ENCODE measurements around the gene SASH3. TPM values are rescaled to one million over a fixed set of nuclear protein-coding genes. Genes with fewer than 3 reads are reported as not detected.

The SASH3 gene
- total RNA-seq, 2 donors from 2014 or later: 243 to 317 TPM

DNA sequence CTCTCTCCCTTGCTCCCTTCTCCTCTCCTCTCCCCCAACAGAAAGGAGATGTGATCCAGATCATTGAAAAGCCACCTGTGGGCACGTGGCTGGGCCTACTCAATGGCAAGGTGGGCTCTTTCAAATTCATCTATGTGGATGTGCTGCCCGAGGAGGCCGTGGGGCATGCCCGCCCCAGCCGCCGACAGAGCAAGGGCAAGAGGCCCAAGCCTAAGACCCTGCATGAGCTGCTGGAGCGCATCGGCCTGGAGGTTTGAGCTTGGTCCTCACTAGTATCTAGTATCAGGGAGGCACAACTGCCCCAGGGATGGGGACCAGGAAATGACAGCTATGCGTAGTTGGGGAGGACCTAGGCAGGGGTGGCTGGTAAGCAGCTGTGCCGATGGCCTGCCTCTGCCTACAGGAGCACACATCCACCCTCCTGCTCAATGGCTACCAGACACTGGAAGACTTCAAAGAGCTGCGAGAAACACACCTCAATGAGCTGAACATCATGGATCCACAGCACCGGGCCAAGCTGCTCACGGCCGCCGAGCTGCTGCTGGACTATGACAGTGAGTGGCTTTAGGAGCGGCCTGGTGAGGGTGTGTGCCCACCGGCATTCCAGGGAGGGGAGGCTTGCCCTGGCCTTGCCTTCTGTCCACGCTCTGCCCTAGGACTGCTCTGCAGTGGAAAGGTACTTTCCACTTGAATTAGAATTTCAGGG lies 13.0 kb downstream of the SASH3 start:
- H3K36me3 Mint-ChIP-seq: no peaks in the 10 kb centered on the region
- no peak for ATAC-seq
- no peak overlapping the region for H3K4me3 Mint-ChIP-seq
- no peaks in the 10 kb centered on the region for H3K27me3 Mint-ChIP-seq
- H3K4me1 Mint-ChIP-seq (ENCODE audit: low read depth in 2 of 2): peaks cover 9 to 17% of the 10 kb centered on the region in 2 donors
- no peak for DNase-seq (ENCODE audit: low spot score)
- no peaks in the 10 kb centered on the region for H3K9me3 Mint-ChIP-seq
- H3K27ac Mint-ChIP-seq: peak overlapping the region in 1 of 2 donors; percentile 19

DNA sequence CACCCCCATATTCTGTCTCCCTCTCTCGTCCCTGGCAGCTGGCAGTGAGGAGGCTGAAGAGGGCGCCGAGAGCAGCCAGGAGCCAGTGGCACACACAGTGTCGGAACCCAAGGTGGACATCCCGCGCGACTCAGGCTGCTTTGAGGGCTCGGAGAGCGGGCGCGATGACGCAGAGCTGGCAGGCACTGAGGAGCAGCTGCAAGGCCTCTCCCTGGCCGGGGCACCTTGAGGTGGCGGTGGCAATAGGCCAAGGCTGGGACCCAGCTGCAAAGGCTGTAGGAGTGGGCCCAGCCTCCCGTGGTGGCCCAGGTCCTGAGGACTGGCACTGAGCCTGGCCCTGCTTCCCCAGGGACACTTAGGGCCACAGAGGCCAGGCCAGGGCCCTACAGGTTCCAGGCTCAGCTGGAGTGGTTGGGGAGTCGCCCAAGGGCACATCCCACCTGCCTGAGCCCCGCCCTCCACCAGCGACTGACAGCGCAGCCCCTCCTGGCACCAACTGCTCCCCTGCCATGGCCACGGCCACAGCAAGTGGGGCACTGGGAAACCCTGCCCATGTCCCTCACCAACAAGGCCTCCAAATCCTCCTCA lies 13.9 kb downstream of the SASH3 start:
- DNase-seq (ENCODE audit: low spot score) (no peak), ATAC-seq (peak in 1 of 2 donors; percentile 4)
- Mint-ChIP-seq H3K27ac (peak overlapping the region in 1 of 2 donors; percentile 59), H3K27me3 (no peaks in the 10 kb centered on the region), H3K4me3 (no peak overlapping the region), H3K36me3 (no peaks in the 10 kb centered on the region), H3K9me3 (no peaks in the 10 kb centered on the region), H3K4me1 (ENCODE audit: low read depth in 2 of 2) (peaks cover 4 to 22% of the 10 kb centered on the region in 2 donors)

DNA sequence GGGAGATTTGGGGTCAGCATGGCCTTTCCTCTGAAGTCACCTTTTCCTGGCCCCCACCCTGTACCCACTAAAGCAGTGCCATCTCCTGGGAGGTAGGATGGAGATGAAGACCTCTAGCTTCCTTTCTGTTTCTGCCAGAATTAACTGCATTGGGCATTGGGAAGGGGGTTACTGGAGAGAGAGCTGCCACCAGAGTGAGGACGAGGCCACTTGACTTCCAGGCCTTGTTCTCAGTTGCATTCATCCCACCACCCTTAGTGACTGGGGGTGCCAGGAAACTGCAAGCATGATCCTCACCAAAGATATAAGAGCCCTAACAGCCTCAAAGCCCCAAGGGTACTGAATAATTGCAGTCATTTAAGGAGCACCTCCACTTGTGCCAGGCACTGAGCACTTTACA lies 15.8 kb downstream of the SASH3 start:
- no peaks in the 10 kb centered on the region for H3K27me3 Mint-ChIP-seq
- peak overlapping the region in 1 of 2 donors; percentile 59 for H3K27ac Mint-ChIP-seq

DNA sequence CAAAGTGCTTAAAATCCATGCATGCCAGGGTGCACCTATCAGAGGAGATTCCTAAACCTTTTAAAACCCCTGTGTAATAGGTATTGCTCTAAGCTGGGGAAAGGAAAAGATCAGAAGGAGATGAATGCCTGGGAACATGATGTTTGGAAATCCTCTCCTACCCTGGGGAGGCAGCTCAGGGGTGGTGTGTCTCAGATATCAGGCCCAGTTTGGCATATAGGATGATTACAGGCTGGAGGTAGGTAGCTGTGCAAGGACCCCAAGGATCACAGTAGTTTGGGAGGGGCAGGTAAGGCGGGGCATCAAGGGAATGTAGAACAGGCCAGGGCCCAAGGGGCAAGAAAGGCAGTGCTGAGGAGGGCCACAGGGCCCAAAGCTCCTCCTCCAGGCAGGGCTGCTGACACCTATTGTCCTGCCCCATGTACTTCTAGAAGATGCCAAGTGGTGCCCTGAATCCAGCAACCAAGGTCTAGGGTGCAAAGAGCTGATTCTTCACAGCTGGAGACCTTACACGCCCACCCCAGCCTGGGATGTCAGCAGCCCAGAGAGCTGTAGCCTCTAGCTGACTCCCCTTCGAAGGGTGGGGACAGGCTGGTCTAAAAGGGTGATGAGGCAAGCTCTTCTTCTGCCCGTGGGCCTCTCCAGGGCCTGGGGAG lies 17.6 kb downstream of the SASH3 start:
- Mint-ChIP-seq H3K27ac (peak overlapping the region in 1 of 2 donors; percentile 24), H3K9me3 (no peaks in the 10 kb centered on the region), H3K4me1 (ENCODE audit: low read depth in 2 of 2) (peaks cover 10 to 25% of the 10 kb centered on the region in 2 donors), H3K36me3 (no peaks in the 10 kb centered on the region), H3K4me3 (no peak overlapping the region), H3K27me3 (no peaks in the 10 kb centered on the region)
- ATAC-seq: no peak
- no peak for DNase-seq (ENCODE audit: low spot score)

More for the DNA sequence above, 15.8 kb downstream of the SASH3 start:
- no peak for DNase-seq (ENCODE audit: low spot score)
- Mint-ChIP-seq H3K4me1 (ENCODE audit: low read depth in 2 of 2) (peaks cover 10 to 28% of the 10 kb centered on the region in 2 donors), H3K4me3 (no peak overlapping the region), H3K36me3 (no peaks in the 10 kb centered on the region), H3K9me3 (no peaks in the 10 kb centered on the region)
- no peak for ATAC-seq

DNA sequence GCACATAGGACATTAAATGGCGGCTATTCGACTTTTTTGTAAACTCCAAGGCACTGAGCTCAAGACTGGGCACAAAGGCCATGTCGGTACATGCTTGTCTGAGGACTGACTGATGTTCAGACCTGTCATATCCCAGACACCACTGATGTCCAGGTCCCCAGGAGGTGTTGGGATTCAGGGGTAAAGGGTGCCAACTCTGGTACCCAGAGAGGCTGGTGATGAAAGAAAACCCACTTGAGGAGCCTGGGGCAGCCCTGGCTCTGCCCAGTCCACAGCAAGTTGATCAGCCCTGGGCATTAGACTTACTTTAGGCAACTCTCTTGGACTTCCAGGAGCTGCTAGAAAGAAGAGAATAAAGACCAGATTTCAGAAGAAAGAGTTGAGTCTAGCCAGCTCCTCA lies 18.7 kb downstream of the SASH3 start:
- Mint-ChIP-seq H3K9me3 (no peaks in the 10 kb centered on the region), H3K4me1 (ENCODE audit: low read depth in 2 of 2) (peaks cover 10 to 26% of the 10 kb centered on the region in 2 donors), H3K27me3 (no peaks in the 10 kb centered on the region), H3K4me3 (no peak overlapping the region), H3K36me3 (no peaks in the 10 kb centered on the region), H3K27ac (peak overlapping the region; percentile 24 to 40)
- ATAC-seq: no peak
- DNase-seq (ENCODE audit: low spot score): no peak

DNA sequence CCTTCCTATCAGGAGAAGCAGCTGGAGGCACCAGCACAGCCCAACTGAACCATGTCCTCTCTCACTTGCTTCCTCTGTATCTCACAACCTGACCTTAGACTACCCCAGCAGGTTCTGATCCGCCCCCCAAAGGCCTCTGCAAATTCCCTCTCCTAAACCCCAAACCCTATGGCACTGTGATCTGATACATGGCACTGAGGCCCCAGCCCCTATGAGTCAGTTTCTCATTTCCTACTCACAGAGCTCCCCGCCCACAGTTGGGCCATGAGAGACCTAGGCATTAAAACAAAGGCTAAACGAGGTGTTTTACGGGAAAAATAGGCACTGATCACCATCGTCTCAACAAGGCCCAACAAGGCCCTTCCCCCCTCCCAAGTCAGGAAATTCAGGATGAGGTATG lies 19.1 kb downstream of the SASH3 start:
- no peak overlapping the region for H3K4me3 Mint-ChIP-seq
- no peaks in the 10 kb centered on the region for H3K36me3 Mint-ChIP-seq
- H3K27ac Mint-ChIP-seq: peak overlapping the region in 1 of 2 donors; percentile 24
- DNase-seq (ENCODE audit: low spot score) (no peak), ATAC-seq (peak in 1 of 2 donors; percentile 48)
- H3K27me3 Mint-ChIP-seq: no peaks in the 10 kb centered on the region
- H3K9me3 Mint-ChIP-seq: no peaks in the 10 kb centered on the region
- peaks cover 10 to 28% of the 10 kb centered on the region in 2 donors for H3K4me1 Mint-ChIP-seq (ENCODE audit: low read depth in 2 of 2)

DNA sequence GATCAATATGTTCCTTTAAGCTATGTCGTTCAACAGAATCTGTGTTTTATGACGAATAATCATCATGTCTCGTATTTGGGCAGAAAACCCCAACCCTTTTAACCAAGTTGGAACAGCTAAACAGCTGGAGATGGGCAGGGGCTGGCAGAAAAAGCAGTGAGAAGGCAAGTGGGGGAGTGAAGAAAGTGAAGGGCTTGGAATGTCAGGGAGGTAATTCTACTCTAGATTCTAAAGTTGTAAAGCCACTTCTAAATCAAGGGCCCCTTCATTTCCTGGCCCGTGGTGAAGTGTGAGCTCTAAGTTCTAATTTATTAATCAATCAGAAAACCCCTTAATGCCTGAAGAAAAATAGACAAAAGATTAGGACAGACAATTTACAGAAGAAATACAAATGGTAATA lies 20.4 kb downstream of the SASH3 start:
- no peaks in the 10 kb centered on the region for H3K36me3 Mint-ChIP-seq
- peaks cover 10 to 25% of the 10 kb centered on the region in 2 donors for H3K4me1 Mint-ChIP-seq (ENCODE audit: low read depth in 2 of 2)
- no peak for ATAC-seq

DNA sequence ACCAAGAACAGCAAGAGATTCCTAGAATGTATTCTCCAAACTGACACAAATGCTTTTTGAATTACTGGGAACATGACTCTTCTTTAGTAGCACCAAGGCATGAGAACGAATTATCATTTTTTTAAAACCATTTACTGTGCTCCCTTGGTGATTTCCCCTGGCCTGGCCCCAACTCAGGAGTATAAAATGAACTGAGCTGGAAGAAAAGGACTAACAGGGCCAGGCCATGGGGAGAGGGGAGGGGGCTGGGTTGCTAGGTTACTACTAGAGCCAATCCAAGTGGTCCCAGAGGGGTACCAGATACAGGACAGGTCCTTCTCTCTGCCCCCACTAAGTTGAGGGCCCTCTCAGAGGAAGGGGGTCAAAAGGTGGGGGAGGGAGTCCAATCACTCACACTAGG lies 23.1 kb downstream of the SASH3 start:
- H3K27ac Mint-ChIP-seq: no peak overlapping the region
- H3K4me1 Mint-ChIP-seq (ENCODE audit: low read depth in 2 of 2): peaks cover 10 to 20% of the 10 kb centered on the region in 2 donors
- ATAC-seq (no peak), DNase-seq (ENCODE audit: low spot score) (no peak)
- H3K27me3 Mint-ChIP-seq: no peaks in the 10 kb centered on the region
- H3K36me3 Mint-ChIP-seq: no peaks in the 10 kb centered on the region
- H3K9me3 Mint-ChIP-seq: no peaks in the 10 kb centered on the region
- H3K4me3 Mint-ChIP-seq: no peak overlapping the region

More for the DNA sequence above, 20.4 kb downstream of the SASH3 start:
- DNase-seq (ENCODE audit: low spot score): no peak
- Mint-ChIP-seq H3K9me3 (no peaks in the 10 kb centered on the region), H3K27me3 (no peaks in the 10 kb centered on the region), H3K4me3 (no peak overlapping the region), H3K27ac (peak overlapping the region in 1 of 2 donors; percentile 13)

DNA sequence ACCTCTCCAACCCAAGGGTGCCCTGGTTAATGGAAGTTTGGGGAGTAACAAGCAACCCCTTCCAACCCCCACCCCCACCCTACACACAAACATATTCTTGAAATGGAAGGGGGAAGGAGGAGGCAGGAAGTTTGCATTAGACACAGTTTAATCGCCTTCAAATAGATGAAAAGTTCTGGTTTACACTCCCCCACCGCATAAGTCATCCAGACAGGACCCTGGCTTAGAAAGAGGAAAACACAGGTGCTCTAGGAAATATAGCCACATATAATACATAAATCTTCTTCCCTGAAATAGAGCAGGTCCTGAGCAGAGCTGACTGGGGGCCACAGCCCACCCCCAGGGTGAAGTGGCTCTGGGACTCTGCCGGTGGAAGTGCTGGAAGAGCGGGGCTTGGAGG lies 25.1 kb downstream of the SASH3 start:
- H3K36me3 Mint-ChIP-seq: no peaks in the 10 kb centered on the region
- no peaks in the 10 kb centered on the region for H3K27me3 Mint-ChIP-seq
- H3K4me1 Mint-ChIP-seq (ENCODE audit: low read depth in 2 of 2): peaks cover 21% of the 10 kb centered on the region in 2 donors
- DNase-seq (ENCODE audit: low spot score) (no peak), ATAC-seq (no peak)
- peak overlapping the region in 1 of 2 donors; percentile 40 for H3K27ac Mint-ChIP-seq
- H3K9me3 Mint-ChIP-seq: no peaks in the 10 kb centered on the region
- no peak overlapping the region for H3K4me3 Mint-ChIP-seq

DNA sequence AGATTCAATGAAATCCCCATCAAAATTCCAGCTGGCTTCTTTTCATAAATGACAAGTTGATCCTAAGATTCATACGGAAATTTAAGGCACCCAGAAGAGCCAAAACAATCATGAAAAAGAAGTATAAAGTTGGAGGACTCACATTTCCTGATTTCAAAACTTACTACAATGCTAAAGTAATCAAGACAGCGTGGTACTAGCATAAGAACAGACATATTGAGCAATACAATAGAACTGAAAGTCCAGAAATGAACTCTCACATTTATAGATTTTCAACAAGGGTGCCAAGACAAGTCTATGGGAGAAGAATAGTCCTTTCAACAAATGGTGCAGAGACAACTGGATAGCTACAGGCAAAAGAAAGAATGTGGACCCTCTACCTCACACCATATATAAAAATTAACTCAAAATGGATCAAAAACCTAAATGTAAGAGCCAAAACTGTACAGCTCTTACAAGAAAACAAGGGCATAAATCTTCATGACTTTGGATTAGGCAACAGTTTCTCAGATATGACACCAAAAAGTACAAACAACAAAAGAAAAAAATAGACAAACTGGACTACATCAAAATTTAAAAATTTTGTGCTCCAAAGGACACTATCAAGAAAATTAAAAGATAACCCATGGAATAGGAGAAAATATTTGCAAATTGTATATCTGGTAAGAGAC lies 28.5 kb downstream of the SASH3 start:
- no peaks in the 10 kb centered on the region for H3K36me3 Mint-ChIP-seq
- peaks cover 21 to 22% of the 10 kb centered on the region in 2 donors for H3K4me1 Mint-ChIP-seq (ENCODE audit: low read depth in 2 of 2)
- peak overlapping the region; percentile 73 for H3K4me3 Mint-ChIP-seq
- DNase-seq (ENCODE audit: low spot score): no peak
- H3K9me3 Mint-ChIP-seq: no peaks in the 10 kb centered on the region
- peak overlapping the region; percentile 64 to 80 for H3K27ac Mint-ChIP-seq
- peak in 1 of 2 donors; percentile 62 for ATAC-seq
- H3K27me3 Mint-ChIP-seq: peaks cover 0 to 3% of the 10 kb centered on the region in 2 donors

DNA sequence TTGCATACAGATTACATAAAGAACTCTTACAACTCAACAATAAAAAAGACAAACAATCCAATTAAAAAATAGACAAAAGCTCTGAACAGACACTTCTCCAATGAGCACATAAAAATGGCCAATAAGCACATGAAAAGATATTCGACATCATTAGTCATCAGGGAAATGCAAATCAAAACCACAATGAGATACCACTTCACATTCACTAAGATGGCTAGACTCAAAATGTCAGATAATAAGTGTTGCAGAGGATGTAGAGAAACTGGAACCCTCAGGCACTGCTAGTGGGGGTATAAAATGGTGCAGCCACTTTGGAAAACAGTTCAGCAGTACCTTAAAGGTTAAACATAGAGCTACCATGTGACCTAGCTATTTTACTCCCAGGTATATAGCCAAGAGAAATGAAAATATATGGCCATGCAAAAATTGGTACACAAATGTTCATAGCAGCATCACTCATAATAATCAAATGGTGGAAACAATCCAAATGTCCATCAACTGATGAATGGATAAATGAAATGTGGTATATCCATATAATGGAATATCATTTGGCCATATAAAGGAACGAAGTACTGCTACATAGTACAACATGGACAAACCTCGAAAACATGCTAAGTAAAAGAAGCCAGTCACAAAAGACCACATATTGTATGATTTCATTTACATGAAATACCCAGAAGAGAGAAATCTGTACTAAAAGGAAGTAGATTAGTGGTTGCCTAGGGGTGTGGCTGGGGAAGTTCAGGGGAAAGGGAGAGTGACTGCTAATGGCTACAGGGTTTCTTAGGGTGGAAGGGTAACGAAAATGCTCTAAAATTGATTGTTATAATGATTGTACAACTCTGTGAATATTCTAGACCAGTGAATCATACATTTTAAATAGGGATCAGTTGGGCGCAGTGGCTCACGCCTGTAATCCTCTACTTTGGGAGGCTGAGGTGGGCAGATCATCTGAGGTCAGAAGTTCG lies 29.4 kb downstream of the SASH3 start:
- Mint-ChIP-seq H3K27me3 (peaks cover 0 to 3% of the 10 kb centered on the region in 2 donors), H3K9me3 (no peaks in the 10 kb centered on the region), H3K4me3 (peak overlapping the region; percentile 73), H3K36me3 (no peaks in the 10 kb centered on the region), H3K4me1 (ENCODE audit: low read depth in 2 of 2) (peaks cover 21 to 23% of the 10 kb centered on the region in 2 donors), H3K27ac (peak overlapping the region; percentile 64 to 80)
- ATAC-seq: peak; percentile 69 to 82
- DNase-seq (ENCODE audit: low spot score): no peak

DNA sequence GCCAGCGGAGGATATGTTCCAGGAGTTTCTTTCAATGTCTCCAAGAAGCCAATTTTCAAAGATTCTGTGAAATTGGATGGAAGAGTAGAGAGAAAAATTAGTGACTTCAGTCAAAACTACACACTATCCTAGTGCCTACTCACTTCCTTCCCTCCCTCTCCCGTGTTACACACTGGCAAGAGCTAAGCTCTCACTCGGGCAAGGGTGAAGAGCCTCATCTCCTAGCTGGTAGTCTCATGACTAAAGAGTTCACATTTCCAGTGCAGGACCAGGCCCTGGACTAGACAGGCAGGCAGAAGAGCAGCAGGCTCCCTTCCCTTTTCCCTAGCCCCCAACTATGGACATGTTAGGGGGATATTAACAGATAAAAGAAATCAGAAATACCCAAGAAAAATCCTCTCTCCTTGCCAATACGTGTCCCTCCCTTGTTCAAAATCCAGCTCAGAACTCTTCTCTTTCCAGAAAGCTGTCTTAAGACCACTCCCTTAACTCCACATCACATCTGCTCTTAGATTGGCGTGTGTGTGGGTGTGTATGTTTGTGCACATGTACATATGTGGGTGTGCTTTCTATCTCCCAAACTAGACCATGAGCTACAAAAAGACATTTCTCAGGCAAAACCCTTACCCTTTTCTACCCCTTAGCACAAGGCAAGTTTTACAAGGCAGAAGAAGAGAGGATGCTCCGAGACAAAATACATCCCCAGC lies 34.1 kb downstream of the SASH3 start:
- Mint-ChIP-seq H3K36me3 (no peaks in the 10 kb centered on the region), H3K9me3 (no peaks in the 10 kb centered on the region), H3K4me1 (ENCODE audit: low read depth in 2 of 2) (peaks cover 13 to 14% of the 10 kb centered on the region in 2 donors), H3K27ac (no peak overlapping the region), H3K27me3 (peaks cover 0 to 3% of the 10 kb centered on the region in 2 donors), H3K4me3 (no peak overlapping the region)
- DNase-seq (ENCODE audit: low spot score): no peak
- ATAC-seq: no peak

Data from natural killer cell treated with Interleukin-12 subunit alpha and Interleukin-12 subunit beta and Interleukin-15 and Interleukin-18, amount 100 ng/mL, for 72 hours (primary cell).